ENCODE results near the gene TLN1.
A peak's percentile ranks its signal among the peaks of the same experiment; 100 is the strongest.

The TLN1 gene

DNA sequence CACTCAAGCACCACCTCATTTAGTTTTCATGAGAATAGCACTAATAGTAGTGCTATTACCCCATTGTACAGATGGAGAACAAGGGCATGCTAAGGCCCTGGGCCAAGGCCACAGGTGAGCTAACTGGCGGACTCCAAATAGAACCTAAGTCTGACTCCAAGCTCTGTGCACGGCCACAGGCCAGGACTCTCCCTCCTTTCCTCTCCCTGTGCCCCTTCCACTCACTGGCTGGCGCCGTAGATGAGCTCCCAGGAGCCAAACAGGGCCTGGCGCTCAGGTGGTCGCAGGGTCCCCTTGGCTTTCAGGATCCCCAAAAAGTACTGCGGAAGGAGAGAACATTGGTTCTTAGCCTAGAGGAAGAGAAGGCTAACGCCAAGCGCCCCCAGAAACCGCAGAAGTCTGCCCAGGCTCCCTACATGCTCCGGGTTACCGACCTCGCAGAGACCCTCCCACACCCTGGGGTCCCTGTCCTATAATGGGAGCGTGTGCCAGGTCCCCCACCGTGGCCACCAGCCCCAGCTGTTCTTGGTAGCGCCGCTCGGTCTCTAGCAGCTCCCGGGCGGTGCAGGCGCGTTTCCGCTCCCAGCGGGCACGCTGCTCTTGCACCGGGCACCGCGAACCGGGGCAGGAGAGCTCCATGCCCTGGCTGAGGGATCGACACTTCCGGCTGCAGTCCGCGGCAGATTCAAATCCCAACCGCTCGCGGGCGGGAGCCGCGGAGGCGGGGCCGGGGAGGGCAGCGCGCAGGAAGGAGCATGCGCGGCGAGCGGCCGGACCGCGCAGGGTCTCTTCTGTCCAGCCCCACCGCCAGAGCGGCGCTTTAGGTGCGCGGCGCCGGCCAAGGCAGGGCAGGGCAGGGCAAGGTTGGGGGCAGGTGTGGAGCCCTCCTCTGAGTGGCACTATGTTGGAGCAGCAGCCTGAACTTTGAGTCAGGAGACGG lies 67.2 kb downstream of the TLN1 start, which contains the start of gene ARHGEF39:
Gene ARHGEF39, minus strand, starts transcription at position 665 of the 940 bp plus-strand sequence. Its CDS starts 26 bp downstream, at position 639.
- H3K36me3 ChIP-seq (replicated peaks; ENCODE audit: insufficient read depth, low read length): no peaks in the 10 kb centered on the region
- H3K4me3 ChIP-seq (ENCODE audit: low read length): peak within 1 kb of the TSS; percentile 83
- no peaks in the 10 kb centered on the region for H3K9me3 ChIP-seq (replicated peaks; ENCODE audit: insufficient read depth, low read length)
- peak within 1 kb of the TSS; percentile 14; the same call in 1 of the 2 replicates for H3K27ac ChIP-seq (ENCODE audit: low read length)
- no peaks in the 10 kb centered on the region for H3K27me3 ChIP-seq (replicated peaks; ENCODE audit: insufficient read depth, low read length)
- peak within 1 kb of the TSS; percentile 97 for H3K4me2 ChIP-seq (ENCODE audit: low read depth, low read length)
- peaks cover 16% of the 10 kb centered on the region for H3F3A ChIP-seq (ENCODE audit: insufficient read depth, low read length)
- DNase-seq: peak; percentile 78
- peak within 1 kb of the TSS; percentile 71 for H3K9ac ChIP-seq (ENCODE audit: low read length)
- H4K20me1 ChIP-seq (ENCODE audit: insufficient read depth, low read length): no peaks in the 10 kb centered on the region
- H3K79me2 ChIP-seq (ENCODE audit: low read length): peaks cover 5% of the 10 kb centered on the region; the same call in 1 of the 2 replicates
- peak within 1 kb of the TSS; percentile 97 for H2AFZ ChIP-seq (ENCODE audit: low read length)
- no peaks in the 10 kb centered on the region for H3K9me2 ChIP-seq (replicated peaks; ENCODE audit: insufficient read depth, low read length)
- peaks cover 9% of the 10 kb centered on the region for H3K4me1 ChIP-seq (ENCODE audit: low read length)
- TF ChIP-seq EZH2 (optimal IDR thresholded peaks at IDR 0.05; ENCODE audit: low read depth, low read length) (no peak), EZH2phosphoT487 (IDR thresholded peaks at IDR 0.05; ENCODE audit: low read length) (no peak)
- TF ChIP-seq, protein P1, sequence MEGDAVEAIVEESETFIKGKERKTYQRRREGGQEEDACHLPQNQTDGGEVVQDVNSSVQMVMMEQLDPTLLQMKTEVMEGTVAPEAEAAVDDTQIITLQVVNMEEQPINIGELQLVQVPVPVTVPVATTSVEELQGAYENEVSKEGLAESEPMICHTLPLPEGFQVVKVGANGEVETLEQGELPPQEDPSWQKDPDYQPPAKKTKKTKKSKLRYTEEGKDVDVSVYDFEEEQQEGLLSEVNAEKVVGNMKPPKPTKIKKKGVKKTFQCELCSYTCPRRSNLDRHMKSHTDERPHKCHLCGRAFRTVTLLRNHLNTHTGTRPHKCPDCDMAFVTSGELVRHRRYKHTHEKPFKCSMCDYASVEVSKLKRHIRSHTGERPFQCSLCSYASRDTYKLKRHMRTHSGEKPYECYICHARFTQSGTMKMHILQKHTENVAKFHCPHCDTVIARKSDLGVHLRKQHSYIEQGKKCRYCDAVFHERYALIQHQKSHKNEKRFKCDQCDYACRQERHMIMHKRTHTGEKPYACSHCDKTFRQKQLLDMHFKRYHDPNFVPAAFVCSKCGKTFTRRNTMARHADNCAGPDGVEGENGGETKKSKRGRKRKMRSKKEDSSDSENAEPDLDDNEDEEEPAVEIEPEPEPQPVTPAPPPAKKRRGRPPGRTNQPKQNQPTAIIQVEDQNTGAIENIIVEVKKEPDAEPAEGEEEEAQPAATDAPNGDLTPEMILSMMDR (IDR thresholded peaks at IDR 0.05; ENCODE audit: low read length): peak; percentile 37

- Histone ChIP-seq H2AFZ (ENCODE audit: low read length) (no peak overlapping the region), H3F3A (ENCODE audit: insufficient read depth, low read length) (peaks cover 30% of the 10 kb centered on the region), H3K9me3 (replicated peaks; ENCODE audit: insufficient read depth, low read length) (no peaks in the 10 kb centered on the region), H3K4me2 (ENCODE audit: low read depth, low read length) (no peak overlapping the region), H3K27me3 (replicated peaks; ENCODE audit: insufficient read depth, low read length) (no peaks in the 10 kb centered on the region), H3K4me3 (ENCODE audit: low read length) (no peak overlapping the region), H3K79me2 (ENCODE audit: low read length) (peaks cover 14% of the 10 kb centered on the region), H3K4me1 (ENCODE audit: low read length) (peaks cover 18% of the 10 kb centered on the region), H3K9ac (ENCODE audit: low read length) (no peak overlapping the region), H3K9me2 (replicated peaks; ENCODE audit: insufficient read depth, low read length) (no peaks in the 10 kb centered on the region), H3K27ac (ENCODE audit: low read length) (no peak overlapping the region), H4K20me1 (ENCODE audit: insufficient read depth, low read length) (no peaks in the 10 kb centered on the region), H3K36me3 (replicated peaks; ENCODE audit: insufficient read depth, low read length) (no peaks in the 10 kb centered on the region)
- no peak for DNase-seq
- TF ChIP-seq EZH2phosphoT487 (IDR thresholded peaks at IDR 0.05; ENCODE audit: low read length) (no peak), EZH2 (optimal IDR thresholded peaks at IDR 0.05; ENCODE audit: low read depth, low read length) (no peak)
- TF ChIP-seq, protein P1 (IDR thresholded peaks at IDR 0.05; ENCODE audit: low read length): no peak
These were observed 69.6 kb downstream of the TLN1 start for GRCh38 chr9:35662437-35662836.

DNA sequence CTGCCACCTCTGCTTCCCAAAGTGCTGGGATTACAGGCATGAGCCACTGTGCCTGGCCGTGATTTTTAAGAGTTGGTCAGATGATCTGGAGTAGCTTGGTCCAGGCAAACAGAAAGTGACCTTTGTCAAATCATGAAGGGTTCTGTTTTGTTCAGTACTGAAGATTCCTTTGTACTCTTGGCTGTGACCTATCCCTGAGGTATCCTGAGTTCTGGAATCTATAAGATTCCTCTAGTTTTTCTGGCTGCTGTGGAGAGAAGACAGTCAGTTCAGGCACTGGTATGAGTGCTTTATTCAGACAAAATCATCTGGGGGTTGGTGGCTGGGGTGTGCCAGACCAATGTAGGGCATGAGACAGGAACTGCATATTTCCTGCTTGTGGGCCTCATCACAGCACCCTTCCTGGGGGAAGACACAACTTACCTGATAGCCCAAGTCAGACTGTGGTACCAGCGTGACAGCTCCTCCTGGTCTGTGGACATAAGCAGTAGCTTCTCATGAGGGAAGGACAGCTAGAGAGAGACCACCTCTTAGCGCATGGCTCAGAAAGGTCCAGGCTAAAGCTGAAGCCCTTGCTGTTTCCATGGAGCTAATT lies 70.1 kb downstream of the TLN1 start:
- Histone ChIP-seq H3K9me3 (replicated peaks; ENCODE audit: insufficient read depth, low read length) (no peaks in the 10 kb centered on the region), H4K20me1 (ENCODE audit: insufficient read depth, low read length) (no peaks in the 10 kb centered on the region), H2AFZ (ENCODE audit: low read length) (no peak overlapping the region), H3K9ac (ENCODE audit: low read length) (no peak overlapping the region), H3K4me1 (ENCODE audit: low read length) (peaks cover 22% of the 10 kb centered on the region), H3K4me2 (ENCODE audit: low read depth, low read length) (no peak overlapping the region), H3K4me3 (ENCODE audit: low read length) (no peak overlapping the region), H3F3A (ENCODE audit: insufficient read depth, low read length) (peaks cover 36% of the 10 kb centered on the region), H3K79me2 (ENCODE audit: low read length) (peaks cover 14% of the 10 kb centered on the region), H3K36me3 (replicated peaks; ENCODE audit: insufficient read depth, low read length) (no peaks in the 10 kb centered on the region), H3K27ac (ENCODE audit: low read length) (no peak overlapping the region), H3K9me2 (replicated peaks; ENCODE audit: insufficient read depth, low read length) (no peaks in the 10 kb centered on the region), H3K27me3 (replicated peaks; ENCODE audit: insufficient read depth, low read length) (no peaks in the 10 kb centered on the region)
- TF ChIP-seq EZH2 (optimal IDR thresholded peaks at IDR 0.05; ENCODE audit: low read depth, low read length): no peak
- TF ChIP-seq EZH2phosphoT487 (IDR thresholded peaks at IDR 0.05; ENCODE audit: low read length): no peak
- TF ChIP-seq, protein P1 (IDR thresholded peaks at IDR 0.05; ENCODE audit: low read length): no peak
- no peak for DNase-seq

Measured in MM.1S (cell line).